Measurements from ENCODE around the gene PLA2G5. TPM values are rescaled to one million over a fixed set of nuclear protein-coding genes. Genes with fewer than 3 reads are reported as not detected.

PLA2G5 gene
- total and polyA plus RNA-seq, 7 experiments from 2014 or later: not detected

DNA sequence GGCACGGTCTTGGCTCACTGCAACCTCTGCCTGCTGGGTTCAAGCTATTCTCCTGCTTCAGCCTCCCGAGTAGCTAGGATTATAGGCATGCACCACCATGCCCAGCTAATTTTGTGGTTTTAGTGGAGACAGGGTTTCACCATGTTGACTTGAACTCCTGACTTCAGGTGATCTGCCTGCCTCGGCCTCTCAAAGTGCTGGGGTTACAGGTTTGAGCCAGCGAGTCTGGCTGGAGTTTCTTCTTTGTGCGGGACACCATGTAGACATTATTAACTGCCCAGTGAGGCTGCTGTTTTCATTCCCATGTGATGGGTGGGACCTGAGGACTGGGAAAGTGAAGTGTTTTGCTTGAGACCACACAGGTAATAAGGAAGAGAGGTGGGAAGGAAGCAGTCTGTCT is 23.3 kb downstream of the PLA2G5 start:
- no peak overlapping the region for H3K4me3 ChIP-seq (ENCODE audit: low read length)
- no peaks in the 10 kb centered on the region for H3K27me3 ChIP-seq (ENCODE audit: control insufficient read depth in 2 of 2, insufficient read depth in 2 of 2, low read length in 2 of 2)
- H3K4me1 ChIP-seq (ENCODE audit: control insufficient read depth in 2 of 2, insufficient read depth in 2 of 2, low read length in 2 of 2): no peaks in the 10 kb centered on the region
- intact Hi-C loops (cut with micrococcal nuclease): no loop called here
- H3K4me1 Mint-ChIP-seq: no peaks in the 10 kb centered on the region
- no peak overlapping the region for H3K27ac ChIP-seq (ENCODE audit: low read depth, low read length)
- POLR2A ChIA-PET: no interaction called here
- H3K27me3 Mint-ChIP-seq: peaks cover 0 to 22% (median 5%) of the 10 kb centered on the region in 5 donors
- H3K36me3 Mint-ChIP-seq: no peaks in the 10 kb centered on the region
- CTCF ChIA-PET: interaction anchor here (0.6 kb wide), 1 partner anchor 58 kb away, joined by 3 read pairs; no protein-coding TSS in a partner anchor
- ATAC-seq: no peak
- no peaks in the 10 kb centered on the region for H3K36me3 ChIP-seq (ENCODE audit: control insufficient read depth in 2 of 3, insufficient read depth in 3 of 3, low read length in 3 of 3)
- no peak for DNase-seq
- no peaks in the 10 kb centered on the region for H3K9me3 ChIP-seq (ENCODE audit: control insufficient read depth in 2 of 3, low read length in 3 of 3)
- H3K27ac Mint-ChIP-seq: no peak overlapping the region
- no peak overlapping the region for H3K4me3 Mint-ChIP-seq
- H3K9me3 Mint-ChIP-seq: no peaks in the 10 kb centered on the region

DNA sequence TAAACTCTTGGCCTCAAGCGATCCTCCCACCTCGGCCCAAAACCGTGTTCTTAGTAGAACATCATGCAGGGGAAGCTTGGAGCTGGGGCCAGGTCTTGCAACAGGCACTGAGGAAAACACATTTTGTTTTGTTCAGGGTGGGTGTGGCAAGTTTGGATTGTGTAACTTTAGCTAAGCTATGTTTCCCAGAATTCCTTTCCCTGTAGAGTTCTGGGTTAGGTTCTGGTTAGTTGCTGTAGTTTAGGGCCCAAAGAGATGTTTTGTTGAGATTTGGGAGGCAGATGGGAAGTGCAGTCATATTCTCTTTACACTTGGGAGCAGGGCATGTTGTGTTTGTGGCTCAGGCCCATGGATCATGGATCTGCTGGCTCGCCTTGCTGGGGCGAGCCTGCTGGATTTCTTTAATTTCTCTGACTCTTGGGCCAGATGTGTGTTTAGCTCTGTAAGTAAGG is 24.0 kb downstream of the PLA2G5 start:
- H3K27ac Mint-ChIP-seq: no peak overlapping the region
- CTCF ChIA-PET: interaction anchor here (0.6 kb wide), 2 partner anchors 54 to 58 kb away, joined by 3 read pairs; no protein-coding TSS in a partner anchor
- Histone ChIP-seq H3K27ac (ENCODE audit: low read depth, low read length) (no peak overlapping the region), H3K36me3 (ENCODE audit: control insufficient read depth in 2 of 3, insufficient read depth in 3 of 3, low read length in 3 of 3) (no peaks in the 10 kb centered on the region), H3K9me3 (ENCODE audit: control insufficient read depth in 2 of 3, low read length in 3 of 3) (no peaks in the 10 kb centered on the region), H3K27me3 (ENCODE audit: control insufficient read depth in 2 of 2, insufficient read depth in 2 of 2, low read length in 2 of 2) (no peaks in the 10 kb centered on the region), H3K4me1 (ENCODE audit: control insufficient read depth in 2 of 2, insufficient read depth in 2 of 2, low read length in 2 of 2) (no peaks in the 10 kb centered on the region), H3K4me3 (ENCODE audit: low read length) (no peak overlapping the region)
- no peaks in the 10 kb centered on the region for H3K4me1 Mint-ChIP-seq
- H3K36me3 Mint-ChIP-seq: no peaks in the 10 kb centered on the region
- no peak overlapping the region for H3K4me3 Mint-ChIP-seq
- DNase-seq (no peak), ATAC-seq (no peak)
- peaks cover 0 to 22% (median 5%) of the 10 kb centered on the region in 5 donors for H3K27me3 Mint-ChIP-seq
- POLR2A ChIA-PET: no interaction called here
- intact Hi-C loops (cut with micrococcal nuclease): no loop called here
- H3K9me3 Mint-ChIP-seq: no peaks in the 10 kb centered on the region

DNA sequence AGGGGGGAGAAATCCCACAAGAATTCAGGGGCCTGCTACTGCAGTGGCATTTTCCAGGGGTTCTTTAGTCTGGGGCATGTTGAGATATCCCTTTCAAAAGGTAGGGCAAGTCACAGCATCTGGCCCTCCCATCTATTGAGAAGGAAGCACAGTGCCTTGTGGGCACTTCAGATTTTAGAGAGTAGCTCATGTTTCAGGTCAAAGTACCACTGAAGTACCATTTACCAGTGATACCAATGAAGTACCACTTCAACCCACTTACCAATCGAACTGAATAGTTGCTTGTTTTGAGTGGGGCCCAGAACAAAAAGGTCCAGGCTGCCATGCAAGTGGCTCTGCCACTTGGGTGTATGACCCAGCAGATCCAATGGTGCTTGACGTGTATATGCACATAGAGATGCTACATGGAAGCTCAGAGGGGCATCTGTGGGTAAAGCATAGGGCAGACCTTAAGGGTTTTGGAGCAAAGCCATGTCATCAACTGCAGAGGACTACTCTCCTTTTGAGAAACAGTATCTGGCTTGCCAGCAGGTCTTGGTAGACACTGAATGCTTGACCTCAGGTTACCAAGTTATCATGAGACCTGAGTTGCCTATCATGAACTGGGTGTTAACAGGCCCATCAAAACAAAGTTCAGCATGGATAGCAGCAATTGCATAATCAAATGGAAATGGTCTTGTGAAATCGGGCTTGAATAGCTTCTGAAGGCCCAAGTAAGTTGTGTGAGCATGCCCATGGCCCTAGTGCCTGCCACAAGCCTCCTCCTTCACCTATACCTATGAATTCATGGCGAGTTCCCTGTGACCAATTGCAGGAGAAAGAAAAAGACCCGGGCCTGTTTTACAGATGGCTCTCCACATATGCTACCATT is 25.8 kb downstream of the PLA2G5 start:
- H3K4me1 ChIP-seq (ENCODE audit: control insufficient read depth in 2 of 2, insufficient read depth in 2 of 2, low read length in 2 of 2): no peaks in the 10 kb centered on the region
- H3K36me3 ChIP-seq (ENCODE audit: control insufficient read depth in 2 of 3, insufficient read depth in 3 of 3, low read length in 3 of 3): no peaks in the 10 kb centered on the region
- no peak overlapping the region for H3K4me3 ChIP-seq (ENCODE audit: low read length)
- H3K9me3 Mint-ChIP-seq: no peaks in the 10 kb centered on the region
- no peaks in the 10 kb centered on the region for H3K36me3 Mint-ChIP-seq
- H3K27ac ChIP-seq (ENCODE audit: low read depth, low read length): no peak overlapping the region
- ATAC-seq (no peak), DNase-seq (no peak)
- H3K27me3 ChIP-seq (ENCODE audit: control insufficient read depth in 2 of 2, insufficient read depth in 2 of 2, low read length in 2 of 2): no peaks in the 10 kb centered on the region
- intact Hi-C loops (cut with micrococcal nuclease): no loop called here
- ChIA-PET POLR2A (no interaction called here), CTCF (interaction anchor here (0.6 to 1.4 kb wide), 2 partner anchors 10 to 178 kb away, joined by 3 to 4 read pairs; no protein-coding TSS in a partner anchor)
- no peak overlapping the region for H3K4me3 Mint-ChIP-seq
- H3K9me3 ChIP-seq (ENCODE audit: control insufficient read depth in 2 of 3, low read length in 3 of 3): no peaks in the 10 kb centered on the region
- no peaks in the 10 kb centered on the region for H3K4me1 Mint-ChIP-seq
- H3K27me3 Mint-ChIP-seq: peaks cover 0 to 13% (median 5%) of the 10 kb centered on the region in 5 donors
- no peak overlapping the region for H3K27ac Mint-ChIP-seq

DNA sequence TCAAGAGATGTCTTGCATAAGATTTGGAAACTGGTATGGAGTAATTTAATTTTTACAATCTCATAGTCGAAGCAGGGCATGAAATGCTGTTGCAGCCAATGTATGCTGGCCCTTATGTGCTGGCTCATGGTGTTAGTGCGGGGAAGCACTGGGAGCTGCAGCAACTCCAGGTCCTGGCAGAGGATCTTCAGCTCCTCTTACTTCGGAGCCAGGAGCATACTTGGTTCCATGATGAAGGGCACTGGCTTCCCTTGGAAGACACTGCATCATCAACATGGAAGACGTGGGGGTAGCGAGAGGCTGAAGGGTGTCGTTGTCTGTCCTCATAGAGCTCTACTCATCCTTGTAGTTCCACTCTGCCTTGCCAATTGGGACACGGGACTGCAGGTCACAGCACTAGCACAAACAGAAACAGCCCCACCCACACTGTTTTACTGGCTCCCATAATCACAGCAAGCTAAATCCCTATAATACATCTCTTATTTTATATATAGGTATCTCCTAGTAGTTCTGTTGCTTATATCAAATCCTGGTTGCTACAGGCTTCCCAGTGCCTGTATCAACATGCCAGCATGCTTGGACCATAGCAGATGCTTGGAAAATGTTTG is 26.9 kb downstream of the PLA2G5 start:
- Mint-ChIP-seq H3K27ac (no peak overlapping the region), H3K4me3 (no peak overlapping the region), H3K4me1 (no peaks in the 10 kb centered on the region), H3K9me3 (no peaks in the 10 kb centered on the region), H3K27me3 (peaks cover 0 to 12% (median 5%) of the 10 kb centered on the region in 5 donors), H3K36me3 (no peaks in the 10 kb centered on the region)
- intact Hi-C loops (cut with micrococcal nuclease): no loop called here
- Histone ChIP-seq H3K4me3 (ENCODE audit: low read length) (no peak overlapping the region), H3K27me3 (ENCODE audit: control insufficient read depth in 2 of 2, insufficient read depth in 2 of 2, low read length in 2 of 2) (no peaks in the 10 kb centered on the region), H3K27ac (ENCODE audit: low read depth, low read length) (no peak overlapping the region), H3K36me3 (ENCODE audit: control insufficient read depth in 2 of 3, insufficient read depth in 3 of 3, low read length in 3 of 3) (no peaks in the 10 kb centered on the region), H3K4me1 (ENCODE audit: control insufficient read depth in 2 of 2, insufficient read depth in 2 of 2, low read length in 2 of 2) (no peaks in the 10 kb centered on the region), H3K9me3 (ENCODE audit: control insufficient read depth in 2 of 3, low read length in 3 of 3) (no peaks in the 10 kb centered on the region)
- ChIA-PET CTCF (interaction anchor here (0.6 kb wide), 1 partner anchor 40 kb away, joined by 3 read pairs; no protein-coding TSS in a partner anchor), POLR2A (no interaction called here)
- DNase-seq: no peak
- ATAC-seq: no peak

DNA sequence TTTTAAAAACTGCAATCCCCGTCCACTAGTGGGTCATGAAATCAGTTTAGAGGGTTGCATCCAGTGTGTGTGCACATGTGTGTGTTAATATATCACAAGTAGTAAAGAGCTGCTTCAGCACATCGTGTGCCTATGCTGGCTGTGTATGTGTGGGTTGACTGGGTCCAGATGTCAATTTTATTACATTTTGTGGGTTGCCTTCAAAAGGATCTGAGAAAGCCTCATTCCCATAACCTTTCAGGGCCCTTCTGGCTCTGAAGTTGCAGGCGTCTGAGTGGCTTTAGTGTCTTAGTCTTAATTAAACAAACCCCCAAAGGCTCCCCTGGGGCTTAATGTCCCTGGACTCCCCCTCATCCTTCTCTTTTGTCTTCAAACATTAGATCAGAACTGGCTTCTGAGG is 29.5 kb downstream of the PLA2G5 start:
- no peak for ATAC-seq
- H3K4me1 Mint-ChIP-seq: peaks cover 0 to 6% (median 0%) of the 10 kb centered on the region in 7 donors
- H3K36me3 Mint-ChIP-seq: no peaks in the 10 kb centered on the region
- H3K27ac ChIP-seq (ENCODE audit: low read depth, low read length): no peak overlapping the region
- H3K4me3 ChIP-seq (ENCODE audit: low read length): no peak overlapping the region
- intact Hi-C loops (cut with micrococcal nuclease): no loop called here
- H3K27ac Mint-ChIP-seq: no peak overlapping the region
- POLR2A ChIA-PET: no interaction called here
- CTCF ChIA-PET: no interaction called here
- H3K4me3 Mint-ChIP-seq: no peak overlapping the region
- no peaks in the 10 kb centered on the region for H3K4me1 ChIP-seq (ENCODE audit: control insufficient read depth in 2 of 2, insufficient read depth in 2 of 2, low read length in 2 of 2)
- no peaks in the 10 kb centered on the region for H3K9me3 Mint-ChIP-seq
- H3K27me3 Mint-ChIP-seq: peaks cover 0 to 5% (median 0%) of the 10 kb centered on the region in 5 donors
- no peaks in the 10 kb centered on the region for H3K36me3 ChIP-seq (ENCODE audit: control insufficient read depth in 2 of 3, insufficient read depth in 3 of 3, low read length in 3 of 3)
- no peaks in the 10 kb centered on the region for H3K27me3 ChIP-seq (ENCODE audit: control insufficient read depth in 2 of 2, insufficient read depth in 2 of 2, low read length in 2 of 2)
- no peaks in the 10 kb centered on the region for H3K9me3 ChIP-seq (ENCODE audit: control insufficient read depth in 2 of 3, low read length in 3 of 3)
- DNase-seq: no peak

DNA sequence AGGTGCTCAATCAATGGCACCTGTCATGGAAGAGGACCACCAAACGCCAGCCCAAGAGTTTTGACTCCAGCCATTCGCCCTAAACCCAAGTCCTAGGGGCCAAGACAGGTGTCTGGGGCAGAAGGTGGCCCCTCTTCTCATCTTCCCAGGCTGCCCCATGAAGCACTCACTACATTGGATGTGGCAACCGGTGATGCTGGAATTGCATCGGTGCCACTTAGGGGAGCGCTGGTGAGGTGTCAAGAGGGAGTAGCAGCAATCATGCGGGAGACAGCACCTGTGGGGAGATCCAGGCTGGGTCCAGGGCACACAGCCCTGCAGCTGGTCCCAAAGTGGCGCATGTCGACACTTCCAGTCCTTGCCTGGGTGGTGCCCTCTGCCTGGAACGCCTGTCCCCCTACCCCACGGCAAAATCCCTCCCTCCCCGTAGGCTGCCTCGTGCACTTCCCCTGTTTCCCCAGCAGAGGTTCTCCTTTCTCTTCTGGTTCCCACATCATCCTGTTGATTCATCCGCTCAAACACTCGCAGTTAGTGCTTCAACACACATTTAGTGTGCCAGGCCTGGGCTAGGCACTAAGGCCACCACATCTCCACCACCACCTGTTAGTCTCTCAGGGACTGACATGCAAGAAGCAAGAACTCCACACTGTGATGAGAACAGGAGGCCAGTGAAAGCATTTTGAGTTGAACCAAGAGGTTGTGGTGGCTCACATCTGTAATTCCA is 30.8 kb downstream of the PLA2G5 start:
- H3K27ac ChIP-seq (ENCODE audit: low read depth, low read length): no peak overlapping the region
- no peaks in the 10 kb centered on the region for H3K9me3 ChIP-seq (ENCODE audit: control insufficient read depth in 2 of 3, low read length in 3 of 3)
- ATAC-seq: peak; percentile 60
- ChIA-PET CTCF (interaction anchor here (1.3 kb wide), 1 partner anchor 95 kb away, joined by 4 read pairs; no protein-coding TSS in a partner anchor), POLR2A (no interaction called here)
- H3K27ac Mint-ChIP-seq: no peak overlapping the region
- H3K4me3 ChIP-seq (ENCODE audit: low read length): no peak overlapping the region
- H3K36me3 Mint-ChIP-seq: no peaks in the 10 kb centered on the region
- peak in 5 of 9 donors; percentile 5 to 34 (median 18) for DNase-seq
- intact Hi-C loops (cut with micrococcal nuclease): loop anchor here (1.0 kb wide), 1 partner anchor 52 kb away; no protein-coding TSS in a partner anchor
- peaks cover 0 to 5% (median 0%) of the 10 kb centered on the region in 5 donors for H3K27me3 Mint-ChIP-seq
- no peak overlapping the region for H3K4me3 Mint-ChIP-seq
- peaks cover 0 to 6% (median 0%) of the 10 kb centered on the region in 7 donors for H3K4me1 Mint-ChIP-seq
- peaks cover 0 to 3% of the 10 kb centered on the region in 2 donors for H3K27me3 ChIP-seq (ENCODE audit: control insufficient read depth in 2 of 2, insufficient read depth in 2 of 2, low read length in 2 of 2)
- no peaks in the 10 kb centered on the region for H3K9me3 Mint-ChIP-seq
- H3K4me1 ChIP-seq (ENCODE audit: control insufficient read depth in 2 of 2, insufficient read depth in 2 of 2, low read length in 2 of 2): no peaks in the 10 kb centered on the region
- no peaks in the 10 kb centered on the region for H3K36me3 ChIP-seq (ENCODE audit: control insufficient read depth in 2 of 3, insufficient read depth in 3 of 3, low read length in 3 of 3)
